OCI-LY1 (cell line): ENCODE results near the gene GPBP1L1.

Experiments
- CTCF ChIP-seq: fragments of 200-600 bp; sonication (generic), shearing (Covaris generic); IDR thresholded peaks from 2 replicates; pipeline ENCODE4 v1.5.1; 2017; ENCODE audit warnings: mild to moderate bottlenecking, antibody characterized with exemption, low read length, moderate library complexity, mixed read lengths
- EZH2 ChIP-seq: fragments of 200-600 bp; sonication (generic), shearing (Covaris generic); IDR thresholded peaks from 2 replicates; pipeline ENCODE4 v1.8.0; 2017; ENCODE audit warnings: borderline replicate concordance, mixed run types, mild to moderate bottlenecking, antibody characterized with exemption, low read length, moderate library complexity, mixed read lengths

GRCh38 chr1:45610589-45611226 is 75.6 kb downstream of the GPBP1L1 start:
- TF ChIP-seq CTCF (no peak), EZH2 (no peak)
